BJ (cell line): ENCODE data around the gene ETV6. TPM values are rescaled to one million over a fixed set of nuclear protein-coding genes. Genes with fewer than 3 reads are reported as not detected.

Experiments
- CTCF ChIA-PET: fragments of 350-600 bp; formaldehyde crosslinking; extraction: SDS; loops from one replicate; lab custom pipeline; 2021; ENCODE audit warnings: antibody characterized with exemption, inconsistent platforms; lab: Yijun Ruan, JAX
- POLR2A ChIA-PET: fragments of 300-600 bp; sonication (Branson Sonifier 250); formaldehyde crosslinking; extraction: SDS; loops from one replicate; lab custom pipeline; 2021; ENCODE audit warnings: antibody characterized with exemption; lab: Charles Lee
- DNase-seq: peaks from one replicate; pipeline ENCODE4 v3.0.0-alpha.2; 2011; ENCODE audit warnings: low read depth
- H3K27me3 ChIP-seq: 2 replicates; pipeline ENCODE4 v1.6.0; 2011; ENCODE audit warnings: low read length; ENCODE audit not compliant: control insufficient read depth, insufficient read depth
- H3K36me3 ChIP-seq: 2 replicates; pipeline ENCODE4 v1.5.1; 2011; ENCODE audit warnings: low read length; ENCODE audit not compliant: control insufficient read depth, insufficient read depth
- H3K4me3 ChIP-seq: 2 replicates; pipeline ENCODE4 v1.5.1; 2011; ENCODE audit warnings: low read depth, mild to moderate bottlenecking, control low read depth, low read length
- polyA plus RNA-seq: library from polyadenylated mRNA; depleted of rRNA; stranded (reverse); fragments of >200 nt; gene quantifications from 2 replicates; pipeline ENCODE4 v1.2.3, GENCODE V29; 2011
- TF ChIP-seq, protein P1 (sequence below): IDR thresholded peaks from 2 replicates; pipeline ENCODE4 v1.5.1; 2011; ENCODE audit warnings: low read depth, mild to moderate bottlenecking, control low read depth, inconsistent platforms, low read length, moderate library complexity; ENCODE audit not compliant: insufficient read depth

ETV6 gene
- polyA plus RNA-seq, 1 experiment = 10.7 TPM

DNA sequence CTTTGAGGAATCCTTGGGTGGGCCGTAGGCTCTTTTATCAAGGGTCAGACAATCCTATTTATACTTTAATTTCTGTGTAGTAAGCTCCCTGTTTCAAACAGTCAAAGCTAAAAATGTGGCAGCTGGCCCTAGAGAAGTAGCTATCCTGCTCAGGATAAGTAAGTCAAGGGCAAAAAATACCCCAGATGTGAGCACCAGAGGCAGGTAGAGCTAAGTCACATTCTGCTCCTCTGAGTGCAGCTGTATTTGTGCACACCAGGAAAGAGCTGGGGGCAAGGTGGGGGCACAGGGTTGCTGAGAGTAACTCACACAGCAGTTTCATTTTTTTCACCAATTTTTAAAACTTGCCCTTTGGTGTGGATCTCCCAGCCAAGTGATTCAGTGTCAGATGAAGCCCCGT is 5.3 kb downstream of the ETV6 start:
- DNase-seq = no peak
- CTCF ChIA-PET = interaction anchor here (0.6 to 2.7 kb wide), 2 partner anchors 378 to 702 kb away, joined by 3 to 6 read pairs; partner anchors contain the start of gene BORCS5
- no peak overlapping the region for H3K4me3 ChIP-seq
- TF ChIP-seq, protein P1, sequence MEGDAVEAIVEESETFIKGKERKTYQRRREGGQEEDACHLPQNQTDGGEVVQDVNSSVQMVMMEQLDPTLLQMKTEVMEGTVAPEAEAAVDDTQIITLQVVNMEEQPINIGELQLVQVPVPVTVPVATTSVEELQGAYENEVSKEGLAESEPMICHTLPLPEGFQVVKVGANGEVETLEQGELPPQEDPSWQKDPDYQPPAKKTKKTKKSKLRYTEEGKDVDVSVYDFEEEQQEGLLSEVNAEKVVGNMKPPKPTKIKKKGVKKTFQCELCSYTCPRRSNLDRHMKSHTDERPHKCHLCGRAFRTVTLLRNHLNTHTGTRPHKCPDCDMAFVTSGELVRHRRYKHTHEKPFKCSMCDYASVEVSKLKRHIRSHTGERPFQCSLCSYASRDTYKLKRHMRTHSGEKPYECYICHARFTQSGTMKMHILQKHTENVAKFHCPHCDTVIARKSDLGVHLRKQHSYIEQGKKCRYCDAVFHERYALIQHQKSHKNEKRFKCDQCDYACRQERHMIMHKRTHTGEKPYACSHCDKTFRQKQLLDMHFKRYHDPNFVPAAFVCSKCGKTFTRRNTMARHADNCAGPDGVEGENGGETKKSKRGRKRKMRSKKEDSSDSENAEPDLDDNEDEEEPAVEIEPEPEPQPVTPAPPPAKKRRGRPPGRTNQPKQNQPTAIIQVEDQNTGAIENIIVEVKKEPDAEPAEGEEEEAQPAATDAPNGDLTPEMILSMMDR = no peak
- no peaks in the 10 kb centered on the region for H3K36me3 ChIP-seq
- no peaks in the 10 kb centered on the region for H3K27me3 ChIP-seq
- POLR2A ChIA-PET = no interaction called here

DNA sequence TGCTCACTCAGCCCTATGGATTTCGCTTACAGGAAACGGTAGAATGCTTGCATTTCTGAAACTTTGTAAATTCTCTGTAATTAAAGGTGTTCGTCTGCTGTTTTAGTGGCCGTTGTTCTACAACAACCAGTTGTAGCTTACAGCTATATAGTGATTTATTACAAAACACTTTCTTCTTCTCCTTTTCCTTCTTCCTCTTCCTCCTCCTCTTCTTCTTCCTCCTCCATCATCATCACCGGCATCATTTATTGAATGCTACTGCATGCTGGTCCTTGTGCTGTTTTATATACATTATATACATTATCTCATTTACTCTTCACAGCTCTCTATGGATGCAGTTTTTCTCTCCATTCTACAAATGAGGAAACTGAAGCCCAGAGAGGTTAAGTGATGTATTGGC is 6.4 kb downstream of the ETV6 start:
- Histone ChIP-seq H3K27me3 (no peaks in the 10 kb centered on the region), H3K36me3 (no peaks in the 10 kb centered on the region), H3K4me3 (no peak overlapping the region)
- DNase-seq = no peak
- ChIA-PET CTCF (no interaction called here), POLR2A (no interaction called here)
- TF ChIP-seq, protein P1 = no peak

DNA sequence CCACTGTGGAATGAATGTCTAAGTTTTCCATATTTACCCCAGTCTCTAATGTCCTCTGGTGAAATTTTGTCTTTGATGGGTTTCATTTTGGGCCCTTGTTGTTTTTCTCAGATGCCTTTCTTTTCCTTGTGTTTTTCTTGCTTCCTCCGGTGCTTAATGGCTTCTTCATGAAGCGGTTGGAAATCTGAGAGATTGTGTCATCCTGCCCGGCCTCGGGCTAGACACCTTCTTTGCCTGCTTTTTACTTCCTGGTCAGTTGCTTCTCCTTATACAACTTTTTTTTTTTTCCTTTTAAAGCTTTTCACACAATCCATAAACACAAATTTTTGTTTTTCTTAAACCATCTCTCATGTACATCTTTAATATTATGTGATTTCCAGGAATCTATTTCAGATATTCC is 7.1 kb downstream of the ETV6 start:
- CTCF ChIA-PET = interaction anchor here (0.6 kb wide), 1 partner anchor 351 kb away, joined by 3 read pairs; no protein-coding TSS in a partner anchor
- H3K4me3 ChIP-seq = no peak overlapping the region
- DNase-seq = no peak
- POLR2A ChIA-PET = no interaction called here
- TF ChIP-seq, protein P1 = no peak
- no peaks in the 10 kb centered on the region for H3K36me3 ChIP-seq
- H3K27me3 ChIP-seq = no peaks in the 10 kb centered on the region

DNA sequence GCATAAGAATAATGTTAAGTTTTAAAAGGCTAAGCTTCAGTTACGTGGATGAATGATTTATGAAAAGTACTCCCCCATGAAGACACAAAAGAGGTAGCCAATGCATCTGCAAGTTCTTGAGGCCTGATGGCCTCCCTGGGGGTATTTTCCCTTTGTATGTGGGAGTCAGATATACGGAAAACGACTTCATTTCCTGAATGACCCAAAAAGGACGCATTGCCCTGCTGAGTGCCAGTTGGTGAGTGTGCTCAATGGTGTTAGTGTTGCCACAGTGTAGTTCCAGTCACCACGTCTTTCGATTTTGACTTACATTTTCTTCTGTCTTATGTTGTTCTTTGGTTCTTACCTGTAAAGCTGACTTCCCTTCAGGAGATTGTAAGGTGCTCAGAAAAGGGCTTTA is 8.0 kb downstream of the ETV6 start:
- Histone ChIP-seq H3K27me3 (no peaks in the 10 kb centered on the region), H3K36me3 (no peaks in the 10 kb centered on the region), H3K4me3 (no peak overlapping the region)
- CTCF ChIA-PET = interaction anchor here (0.6 kb wide), 1 partner anchor 350 kb away, joined by 3 read pairs; no protein-coding TSS in a partner anchor
- DNase-seq = no peak
- POLR2A ChIA-PET = no interaction called here
- TF ChIP-seq, protein P1 = no peak

DNA sequence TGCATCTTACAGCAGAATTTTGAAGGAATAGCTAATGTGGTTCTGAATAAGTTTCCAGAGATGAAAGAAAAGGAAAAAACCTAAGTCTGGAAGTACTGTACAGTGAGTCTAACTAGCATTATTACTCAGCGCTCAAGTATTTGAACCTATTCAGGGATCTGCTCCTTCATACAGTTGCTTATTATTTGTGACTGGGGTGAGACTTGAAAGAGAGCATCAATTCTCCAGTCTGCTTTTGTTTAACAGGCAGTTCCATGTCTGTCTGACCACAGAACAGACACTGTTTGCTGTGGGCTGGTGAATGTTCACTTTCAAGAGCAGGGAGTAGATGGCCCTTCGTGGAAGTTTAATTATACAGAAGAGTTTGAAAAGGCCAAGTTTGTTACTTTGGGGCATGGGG is 9.3 kb downstream of the ETV6 start:
- Histone ChIP-seq H3K27me3 (no peaks in the 10 kb centered on the region), H3K36me3 (no peaks in the 10 kb centered on the region), H3K4me3 (no peak overlapping the region)
- peak; percentile 41 for DNase-seq
- ChIA-PET POLR2A (interaction anchor here (0.6 kb wide), 1 partner anchor 107 kb away, joined by 4 read pairs; no protein-coding TSS in a partner anchor), CTCF (no interaction called here)
- TF ChIP-seq, protein P1 = no peak
